Brain pericyte (primary cell): Measurements from ENCODE around the gene ACTN4.

Experiments
- DNase-seq: peaks from one replicate; pipeline ENCODE4 v3.0.0-alpha.2; 2012; ENCODE audit warnings: low read depth, low spot score

The ACTN4 gene

DNA sequence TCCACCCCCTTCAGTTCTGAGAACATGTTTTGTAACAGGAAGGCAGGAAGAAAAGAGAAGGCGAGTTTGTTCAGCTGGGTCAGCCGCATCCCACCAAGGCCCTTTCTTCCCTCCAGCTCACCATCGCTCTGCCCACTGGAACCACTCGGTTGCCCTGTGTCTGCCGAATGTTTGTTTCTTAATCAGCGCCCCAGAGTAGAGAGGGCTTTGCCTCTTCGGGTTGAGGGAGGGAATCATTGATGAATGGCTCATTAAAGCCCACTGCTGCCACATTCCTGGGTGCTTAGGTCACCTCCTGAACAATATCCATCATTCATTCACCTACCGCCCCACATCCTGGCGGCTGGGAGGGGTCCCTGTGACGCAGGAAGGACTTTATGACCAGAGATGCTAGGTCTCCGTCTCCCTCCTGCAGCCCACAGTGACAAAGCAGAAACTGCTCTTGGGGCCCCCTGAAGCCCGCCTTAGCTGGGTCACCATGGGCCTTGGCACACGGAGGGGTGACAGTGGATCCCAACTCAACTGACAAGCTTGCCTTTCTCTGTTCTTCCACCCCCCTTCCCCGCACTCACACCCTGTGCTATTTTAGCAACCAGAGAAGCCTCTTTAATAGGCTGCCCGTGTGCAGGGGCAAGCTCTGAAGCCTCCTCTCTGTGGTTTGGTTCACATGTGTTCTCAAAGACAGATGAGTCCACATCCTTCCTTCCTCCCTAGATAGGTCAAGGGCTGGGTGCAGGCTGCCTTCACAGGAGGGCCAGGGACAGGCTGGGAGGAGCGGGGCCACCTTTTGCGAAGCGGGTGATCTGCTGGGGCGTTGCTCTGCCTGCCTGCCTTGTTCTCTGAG, 46.2 kb downstream of the ACTN4 start:
- DNase-seq = no peak

DNA sequence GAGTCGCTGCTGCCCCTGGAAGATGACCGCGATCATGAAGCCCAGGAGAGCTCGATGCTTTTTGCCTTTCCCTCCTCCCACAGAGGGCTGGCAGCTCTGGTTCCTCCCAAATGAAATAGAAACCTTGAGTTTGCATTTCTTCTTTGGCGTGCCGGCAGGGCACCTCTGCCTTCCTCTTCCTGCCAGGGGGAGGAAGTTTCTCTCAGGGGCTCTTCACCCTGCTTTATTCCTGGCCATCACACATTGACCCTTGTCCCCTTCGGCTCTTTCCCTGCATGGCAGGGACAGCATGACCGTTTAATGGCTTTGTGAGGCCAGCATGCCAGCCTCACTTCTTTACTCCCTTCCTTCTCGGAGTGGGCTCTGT, 47.9 kb downstream of the ACTN4 start:
- no peak for DNase-seq

DNA sequence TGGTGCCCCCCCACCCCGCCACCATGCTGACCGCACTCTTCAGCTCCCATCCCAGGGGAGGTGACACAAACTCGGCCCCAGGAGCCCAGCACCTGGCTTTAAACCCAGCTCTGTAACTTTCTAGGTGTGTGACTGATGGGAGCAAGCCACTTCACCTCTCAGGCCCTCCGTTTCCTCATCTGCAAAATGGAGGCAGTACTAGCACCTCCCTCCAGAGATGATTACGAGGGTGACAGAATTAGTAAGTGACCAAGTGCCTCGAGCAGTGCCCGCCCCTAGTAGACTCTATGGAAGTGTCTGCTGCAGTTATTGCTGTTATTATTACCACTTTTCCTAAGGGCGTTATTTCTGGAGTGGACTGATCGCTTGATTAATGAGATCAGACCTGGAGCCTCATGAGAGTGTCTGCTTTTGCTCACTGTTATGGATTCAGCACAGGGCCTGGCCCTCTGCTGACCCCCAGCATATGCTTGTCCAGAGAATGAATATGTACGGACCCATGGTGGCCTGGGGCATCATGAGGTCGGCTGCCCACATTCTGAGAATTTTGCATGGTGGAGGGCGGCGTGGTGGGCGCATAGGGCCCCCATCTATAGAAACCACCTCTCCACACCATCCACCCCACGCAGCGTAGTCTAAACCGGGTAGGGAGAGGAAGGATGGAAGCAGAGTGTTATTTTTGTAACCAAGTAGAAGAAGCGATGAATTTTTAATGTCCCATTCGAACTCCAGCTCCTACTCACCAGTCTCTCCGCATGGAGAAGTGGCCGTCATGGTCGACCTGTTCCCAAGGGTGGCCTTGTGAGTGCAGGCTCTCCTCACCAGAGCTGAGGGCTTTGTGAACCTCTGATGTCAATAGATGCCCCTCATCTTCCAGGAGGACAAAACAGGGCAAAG, 48.6 kb downstream of the ACTN4 start:
- DNase-seq = no peak

DNA sequence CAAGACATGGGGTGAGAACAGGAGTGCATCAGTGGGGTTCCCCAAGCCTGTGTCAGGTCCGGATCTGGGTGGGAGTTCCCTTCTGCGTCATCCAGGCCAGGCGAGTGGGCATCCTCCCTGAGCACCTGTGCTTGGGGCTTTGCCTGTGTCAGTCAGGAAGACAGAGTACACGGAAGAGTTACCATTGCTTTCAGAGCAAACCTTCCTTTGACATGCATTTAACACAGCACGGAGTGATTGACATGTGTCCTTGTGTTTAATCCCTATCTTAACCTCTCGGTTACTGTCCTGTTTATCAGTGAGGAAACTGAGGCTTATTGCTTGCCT, 49.2 kb downstream of the ACTN4 start:
- no peak for DNase-seq

DNA sequence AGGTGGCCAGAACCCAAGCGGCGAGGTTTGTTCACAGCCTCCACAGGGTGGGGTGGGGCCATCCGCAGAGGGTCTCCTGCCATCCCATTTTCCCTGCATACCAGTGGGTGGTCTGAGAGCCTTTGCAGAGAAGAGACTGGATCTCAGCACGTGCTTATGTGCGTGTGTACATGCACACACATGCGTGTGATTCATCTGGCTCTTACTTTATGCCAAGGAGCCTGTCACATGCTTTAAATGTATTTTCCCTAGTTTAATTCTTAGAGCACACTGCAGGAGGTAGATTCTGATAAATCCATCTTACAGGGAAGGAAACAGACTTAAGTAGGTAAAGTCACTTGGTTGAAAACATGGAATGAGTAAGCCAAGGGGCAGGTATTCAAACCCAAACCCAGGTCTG, 49.7 kb downstream of the ACTN4 start:
- DNase-seq = no peak

DNA sequence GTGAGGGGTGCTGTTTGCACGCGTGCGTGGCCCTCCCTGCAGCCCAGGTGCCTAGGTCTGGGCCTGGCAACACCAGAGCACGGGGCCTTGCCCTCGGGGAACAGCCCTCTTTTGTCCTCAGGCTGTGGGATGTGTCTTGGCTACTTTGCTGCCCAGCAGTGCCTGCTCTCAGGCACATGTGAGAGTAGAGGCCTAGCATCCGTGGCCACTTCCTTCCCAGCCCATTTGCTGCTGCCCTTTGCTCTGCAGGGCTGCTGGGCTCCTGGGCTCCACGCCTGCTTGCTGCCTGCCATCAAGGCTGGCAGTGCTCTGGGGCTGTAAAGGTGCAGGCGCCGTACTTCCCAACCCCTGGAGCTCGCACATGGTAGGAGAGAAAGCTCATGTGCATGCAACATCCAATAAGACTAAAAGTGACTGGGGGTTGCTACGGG, 50.2 kb downstream of the ACTN4 start:
- no peak for DNase-seq

DNA sequence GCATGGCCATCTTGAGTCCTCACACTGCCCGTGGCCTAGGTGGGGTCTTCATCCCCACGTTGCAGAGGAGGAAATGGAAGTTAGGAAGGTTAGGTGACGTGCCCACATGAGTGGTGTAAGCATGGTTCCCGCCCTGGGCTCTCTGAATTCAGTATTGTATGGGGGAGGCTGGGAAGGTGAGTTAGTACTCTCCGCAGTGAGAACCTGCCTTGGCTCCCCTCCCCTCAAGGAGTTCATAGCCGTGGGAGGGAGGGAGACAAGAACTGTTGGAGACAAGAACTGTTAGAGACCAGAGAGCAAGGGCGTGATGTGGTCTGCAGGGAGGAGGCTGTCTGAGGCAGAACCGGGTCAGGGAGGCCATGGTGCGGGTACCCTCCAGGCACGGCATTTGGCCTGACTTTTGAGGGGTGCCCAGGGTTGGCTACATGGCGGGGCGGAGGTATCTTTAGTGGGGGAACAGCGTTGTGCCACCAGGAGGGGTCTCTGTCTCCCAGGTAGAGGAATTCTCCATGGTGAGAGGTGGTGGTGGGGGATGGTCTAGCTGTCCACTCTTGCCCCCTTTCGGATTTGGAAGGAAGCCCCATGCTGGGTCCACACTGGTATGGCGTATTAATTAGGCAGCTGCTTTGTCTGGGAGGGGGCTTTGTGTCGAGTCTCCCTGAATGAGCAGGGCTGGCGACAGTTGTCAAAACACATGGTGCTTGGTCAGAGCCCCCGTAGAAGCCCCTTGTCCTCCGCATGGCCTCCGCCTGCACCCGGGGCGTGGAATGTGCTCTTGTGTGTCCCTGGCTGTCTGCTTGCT, 51.0 kb downstream of the ACTN4 start:
- no peak for DNase-seq

DNA sequence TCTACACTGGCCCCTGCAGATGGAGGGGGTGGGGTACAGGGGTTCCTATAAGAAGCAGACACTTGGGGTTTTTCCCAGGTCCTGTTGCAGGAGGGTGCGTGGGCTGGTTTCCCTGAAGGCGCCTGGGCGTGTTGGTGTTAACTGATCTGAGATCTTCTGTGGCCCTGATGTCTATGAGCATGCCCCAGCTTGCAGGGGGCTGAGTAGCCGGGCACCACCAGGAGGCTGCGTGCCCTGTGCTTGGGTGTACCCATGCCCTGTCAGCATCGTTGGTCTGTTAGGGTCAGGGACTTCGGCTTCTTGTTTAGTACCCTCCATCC, 51.5 kb downstream of the ACTN4 start:
- no peak for DNase-seq

DNA sequence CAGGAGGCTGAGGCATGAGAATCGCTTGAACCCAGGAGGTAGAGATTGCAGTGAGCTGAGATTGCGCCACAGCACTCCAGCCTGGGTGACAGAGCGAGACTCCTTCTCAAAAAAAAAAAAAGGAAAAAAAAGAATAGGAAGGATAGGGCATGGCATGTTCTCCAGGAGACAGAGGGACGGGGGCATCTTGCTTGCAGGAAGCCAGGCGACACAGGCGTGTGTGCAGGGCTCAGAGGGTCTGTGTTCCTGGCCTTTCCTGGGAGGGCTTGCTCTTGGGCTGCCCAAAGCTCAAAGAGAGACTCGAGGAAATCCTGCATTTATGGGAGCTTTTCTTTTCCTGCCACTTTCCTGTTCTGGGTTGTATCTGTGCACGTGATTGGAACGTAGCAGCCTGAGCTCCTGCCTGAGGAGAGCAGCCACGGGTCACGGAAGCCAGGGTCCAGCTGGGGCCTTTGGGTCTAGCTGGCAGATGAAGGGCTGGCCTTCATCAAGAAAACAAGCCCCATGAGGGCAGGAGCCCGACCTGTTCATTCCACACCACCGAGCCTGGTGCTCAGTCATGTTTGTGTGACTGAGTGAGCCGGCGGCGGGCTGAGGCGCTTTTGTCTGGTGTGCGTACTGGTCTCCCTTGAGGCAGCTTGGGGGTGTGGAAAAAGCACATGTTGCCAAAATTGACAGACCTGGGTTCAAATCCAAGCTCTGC, 52.3 kb downstream of the ACTN4 start:
- no peak for DNase-seq

DNA sequence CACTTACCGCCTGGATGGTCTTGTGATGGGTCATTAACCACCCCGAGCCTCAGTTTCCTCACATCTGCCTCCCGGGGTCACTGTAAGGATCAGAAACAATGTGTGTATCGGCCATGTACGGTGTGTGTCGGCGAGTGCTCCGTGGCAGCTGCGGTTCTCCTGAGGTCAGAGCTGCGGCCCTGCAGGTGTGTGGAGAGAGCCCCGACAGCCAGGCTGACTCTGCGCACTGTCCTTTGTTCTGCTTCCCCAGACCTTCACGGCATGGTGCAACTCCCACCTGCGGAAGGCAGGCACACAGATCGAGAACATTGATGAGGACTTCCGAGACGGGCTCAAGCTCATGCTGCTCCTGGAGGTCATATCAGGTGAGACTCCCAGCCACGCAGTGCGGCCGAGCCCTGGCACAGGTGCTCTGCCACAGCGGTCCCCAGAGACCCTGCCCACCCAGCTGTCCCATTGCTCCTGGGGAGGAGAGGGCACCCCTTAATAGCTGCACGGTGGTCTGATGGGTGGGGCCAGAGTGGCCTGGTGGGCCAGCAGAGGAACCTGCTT, 53.0 kb downstream of the ACTN4 start:
- no peak for DNase-seq

DNA sequence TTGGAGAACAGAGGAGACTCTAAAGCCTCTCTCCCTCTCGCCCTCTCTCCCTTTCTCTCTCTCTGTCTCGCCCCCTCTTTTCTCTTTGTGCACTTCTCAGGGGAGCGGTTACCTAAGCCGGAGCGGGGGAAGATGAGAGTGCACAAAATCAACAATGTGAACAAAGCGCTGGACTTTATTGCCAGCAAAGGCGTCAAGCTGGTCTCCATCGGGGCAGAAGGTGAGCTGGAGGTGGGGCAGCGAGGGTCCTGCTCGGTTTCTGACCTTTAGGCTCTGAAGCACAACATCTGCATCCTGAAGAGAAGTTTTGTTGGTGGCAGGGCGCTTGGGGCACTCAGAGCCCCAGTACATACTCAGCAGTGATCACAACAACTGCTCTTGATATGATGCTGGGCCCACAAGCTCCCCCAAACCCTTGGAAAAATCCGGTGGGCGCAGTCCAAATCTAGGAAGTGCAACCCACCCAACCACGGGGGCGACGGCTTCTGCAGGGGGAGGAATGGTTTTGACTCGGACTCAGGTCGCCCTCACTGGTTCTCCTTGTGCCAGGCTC, 53.5 kb downstream of the ACTN4 start:
- no peak for DNase-seq

DNA sequence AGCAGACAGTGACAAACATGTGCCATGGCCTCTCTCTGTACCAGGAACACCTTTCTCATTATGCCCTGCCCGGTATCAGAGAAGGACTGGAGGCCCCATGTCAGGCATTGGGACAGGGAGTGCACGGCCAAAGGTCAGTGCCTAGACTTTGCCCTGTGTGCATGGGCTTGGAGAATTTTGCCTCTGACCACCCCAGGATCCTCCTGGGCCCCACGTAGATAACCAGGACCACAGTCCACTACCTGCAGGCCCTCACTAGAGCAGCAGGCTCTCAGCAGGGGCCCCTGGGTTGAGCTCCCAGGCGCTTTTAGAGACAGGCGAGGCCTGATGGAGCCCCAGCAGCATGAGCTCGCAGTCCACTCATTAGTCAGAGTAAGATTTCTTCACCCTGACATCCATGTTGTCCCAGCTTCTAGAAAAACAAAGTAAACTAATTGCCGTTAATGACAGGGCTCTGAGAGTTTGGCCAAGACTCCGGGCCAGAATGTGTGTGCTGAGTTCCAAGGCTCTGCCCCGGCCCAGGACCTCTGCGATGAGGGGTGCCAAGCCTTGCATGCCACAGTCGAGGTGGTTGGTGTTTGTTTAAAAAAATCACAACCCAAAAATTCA, 54.1 kb downstream of the ACTN4 start:
- DNase-seq = no peak

DNA sequence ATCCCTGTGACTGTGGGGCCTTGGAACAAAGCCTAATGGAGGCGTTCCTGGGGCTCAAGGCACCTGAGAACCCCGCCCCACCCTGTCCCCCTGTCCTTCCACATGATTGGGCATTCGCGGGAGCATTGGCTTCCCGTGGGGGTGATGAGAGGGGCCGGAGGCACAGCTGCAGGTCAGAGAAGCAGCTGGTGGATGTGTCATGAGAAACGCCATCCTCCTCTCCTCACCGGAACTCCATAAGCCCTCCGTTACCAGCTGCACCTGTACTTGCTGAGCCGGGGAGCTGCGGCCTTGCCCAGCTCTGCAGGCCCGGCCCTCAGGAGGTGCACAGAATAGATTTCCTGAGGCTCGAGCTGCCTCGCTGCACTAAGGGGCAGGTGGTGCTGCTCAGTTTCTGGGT, 54.8 kb downstream of the ACTN4 start:
- DNase-seq = no peak

DNA sequence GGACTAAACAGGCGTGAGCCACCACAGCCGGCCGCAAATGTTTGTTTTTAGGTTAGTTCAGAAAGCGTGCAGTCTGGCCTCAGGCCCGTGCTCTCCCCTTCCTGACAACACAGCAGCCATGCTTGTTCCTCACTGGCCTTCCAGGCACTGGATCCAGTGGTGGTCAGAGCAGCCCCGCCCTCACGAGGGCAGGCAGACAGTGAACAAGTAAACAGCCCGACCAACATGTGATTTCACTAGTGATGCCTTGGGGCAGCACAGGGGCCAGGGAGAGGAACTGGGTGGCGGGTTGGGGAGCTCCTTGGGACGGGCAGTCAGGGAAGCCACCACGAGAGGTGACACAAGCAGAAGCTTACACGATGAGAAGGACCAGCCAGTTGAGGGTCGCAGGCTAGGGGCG, 56.1 kb downstream of the ACTN4 start:
- no peak for DNase-seq

DNA sequence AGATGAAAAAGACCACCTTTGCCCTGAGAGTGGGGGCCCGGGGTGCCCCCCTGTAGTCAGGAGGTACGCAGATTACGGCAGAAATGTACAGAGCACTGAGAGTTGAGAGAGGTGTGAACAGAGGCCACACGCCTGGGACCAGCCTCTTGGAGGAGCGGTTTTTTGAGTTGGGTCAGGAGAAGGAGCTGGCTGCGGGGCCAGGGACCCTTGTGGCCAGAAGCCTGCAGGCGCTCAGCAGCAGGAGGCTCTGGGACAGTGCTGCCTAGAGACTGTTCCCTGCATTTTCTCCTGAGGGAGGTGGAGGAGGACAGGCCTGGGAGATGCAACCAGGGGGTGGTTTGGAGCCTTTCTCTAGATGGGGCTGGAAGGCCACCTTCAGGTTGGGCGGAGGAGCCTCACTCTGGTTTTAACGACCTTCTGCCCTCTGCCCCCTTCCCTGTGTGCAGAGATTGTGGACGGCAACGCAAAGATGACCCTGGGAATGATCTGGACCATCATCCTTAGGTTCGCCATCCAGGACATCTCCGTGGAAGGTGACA, 57.1 kb downstream of the ACTN4 start:
- DNase-seq = no peak

DNA sequence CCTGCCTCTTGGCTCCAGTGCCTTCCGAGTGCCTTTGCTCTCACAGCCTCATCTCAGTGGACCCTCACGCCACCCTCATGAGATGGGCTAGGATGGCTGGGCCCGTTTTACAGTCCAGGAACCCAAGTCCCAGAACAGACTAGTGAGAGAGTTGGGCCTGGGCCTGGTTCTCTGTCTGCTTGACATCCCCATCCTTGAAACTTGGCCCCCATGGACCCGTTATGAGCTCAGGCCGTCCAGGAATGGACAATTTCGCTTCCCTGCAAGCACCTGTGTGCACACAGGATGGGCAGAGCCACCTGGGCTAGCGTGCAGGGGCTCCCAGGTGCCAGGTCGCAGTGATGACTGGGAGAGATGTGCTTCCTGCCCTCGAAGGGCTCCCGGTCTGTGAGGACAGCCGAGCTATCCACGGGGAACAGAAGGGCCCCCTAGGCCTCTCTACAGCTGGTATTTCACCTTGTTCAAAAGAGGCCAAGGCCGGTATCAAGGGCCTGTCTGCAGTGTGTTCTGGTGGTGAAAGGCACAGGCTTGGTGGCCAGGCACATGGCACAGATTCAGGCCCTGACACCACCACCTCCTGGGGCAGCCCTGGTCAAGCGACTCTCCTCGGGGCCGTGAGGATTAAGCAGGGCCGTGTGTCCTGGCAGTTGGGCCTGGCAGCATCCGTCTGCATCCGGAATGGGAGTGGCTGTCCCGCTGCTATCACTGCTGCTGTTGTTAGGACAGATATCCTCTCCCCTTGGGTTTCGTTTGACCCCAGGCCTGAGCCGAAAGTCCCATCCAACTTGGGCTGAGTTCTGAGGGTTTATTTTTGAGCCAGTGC, 58.0 kb downstream of the ACTN4 start:
- DNase-seq = no peak

DNA sequence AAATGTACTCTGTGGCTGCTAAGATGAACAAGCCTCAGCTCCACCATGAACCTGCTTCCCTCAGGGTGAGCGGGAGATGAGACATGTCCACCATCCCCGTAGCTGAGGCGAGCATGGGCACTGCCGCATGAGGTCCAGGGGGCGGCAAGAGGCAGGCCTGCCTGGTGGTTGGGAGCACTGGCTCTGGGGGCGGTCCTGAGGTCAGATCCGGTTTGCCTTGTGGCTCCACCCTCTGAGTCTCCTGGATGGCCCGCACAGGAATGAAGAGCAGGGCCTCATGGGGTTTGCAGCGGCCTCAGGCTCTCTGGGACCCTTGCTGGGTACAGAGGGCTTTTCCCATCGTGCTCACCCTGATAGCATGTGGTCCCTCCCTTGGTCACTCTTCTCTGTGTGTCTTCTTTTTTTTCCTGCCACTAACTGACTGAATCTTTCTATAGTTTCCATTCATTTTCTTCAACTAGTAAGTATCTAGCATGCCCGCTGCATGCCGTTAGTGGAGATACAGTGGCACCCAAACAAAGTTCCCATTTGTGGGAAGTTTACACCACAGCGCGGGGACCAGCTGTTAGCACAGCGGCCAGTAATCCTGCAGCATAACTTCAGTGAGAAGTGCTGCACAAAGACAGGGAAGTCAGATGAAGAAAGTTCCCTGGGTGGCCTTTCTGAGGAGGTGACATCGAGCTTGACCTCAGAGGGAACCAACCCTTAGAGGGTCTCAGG, 59.5 kb downstream of the ACTN4 start:
- no peak for DNase-seq

DNA sequence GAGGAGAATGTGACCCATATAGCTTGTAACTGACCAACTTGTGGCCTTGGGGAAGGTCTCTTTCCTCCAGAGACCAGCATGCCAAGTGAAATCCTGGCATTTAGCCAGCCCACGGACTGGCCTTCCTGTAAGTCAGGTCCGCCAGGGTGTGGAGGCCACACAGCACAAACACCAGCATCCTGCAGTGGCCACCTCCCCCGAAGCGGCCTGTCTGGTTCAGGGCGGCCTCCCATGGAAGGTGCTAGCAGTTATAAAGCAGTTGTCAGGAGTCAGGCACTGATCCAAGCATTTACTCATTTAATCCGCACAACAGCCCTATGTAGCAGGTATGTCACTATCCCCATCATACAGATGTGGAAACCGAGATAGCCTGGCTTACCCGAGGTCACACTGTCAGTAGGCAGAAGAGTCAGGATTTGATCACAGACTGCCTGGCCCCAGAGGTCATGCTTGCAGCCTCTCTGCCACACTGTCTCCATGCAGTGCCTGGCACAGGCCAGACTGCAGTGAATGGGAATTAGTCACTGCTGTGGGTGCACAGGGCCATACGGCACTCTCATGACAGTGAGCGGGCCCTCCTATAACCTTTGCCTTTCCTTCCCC, 60.2 kb downstream of the ACTN4 start:
- DNase-seq = no peak
